ENCODE data around the gene SLC38A2.
"Not testable (repeated sequence)": the region's sequence is repeated elsewhere in the genome, so short reads cannot be mapped to it uniquely, and the experiment has no call there.

SLC38A2 gene

GRCh38 chr12:46360908-46361666, 11.5 kb downstream of the SLC38A2 start:
- no peak for DNase-seq (ENCODE audit: low spot score)

GRCh38 chr12:46360370-46360769, 12.2 kb downstream of the SLC38A2 start:
- no peak for DNase-seq (ENCODE audit: low spot score)

- DNase-seq (ENCODE audit: low spot score) = no peak
Observed at GRCh38 chr12:46359667-46360280, 12.8 kb downstream of the SLC38A2 start.

GRCh38 chr12:46358791-46359666, 13.5 kb downstream of the SLC38A2 start:
- peak; percentile 59 for DNase-seq (ENCODE audit: low spot score)

- DNase-seq (ENCODE audit: low spot score) = peak; percentile 49
Observed at GRCh38 chr12:46358325-46358700, 14.3 kb downstream of the SLC38A2 start.

- peak; percentile 57 for DNase-seq (ENCODE audit: low spot score)
Observed at GRCh38 chr12:46357438-46358324, 14.9 kb downstream of the SLC38A2 start.

- DNase-seq (ENCODE audit: low spot score) = no peak
Observed at GRCh38 chr12:46356655-46357437, 15.7 kb downstream of the SLC38A2 start.

GRCh38 chr12:46354802-46355199, 17.8 kb downstream of the SLC38A2 start:
- no peak for DNase-seq (ENCODE audit: low spot score)

GRCh38 chr12:46354111-46354801, 18.3 kb downstream of the SLC38A2 start:
- no peak for DNase-seq (ENCODE audit: low spot score)

- no peak for DNase-seq (ENCODE audit: low spot score)
Observed at GRCh38 chr12:46351886-46352650, 20.5 kb downstream of the SLC38A2 start.

GRCh38 chr12:46351138-46351537, 21.4 kb downstream of the SLC38A2 start:
- no peak for DNase-seq (ENCODE audit: low spot score)

- no peak for DNase-seq (ENCODE audit: low spot score)
Observed at GRCh38 chr12:46349253-46349652, 23.3 kb downstream of the SLC38A2 start.

- DNase-seq (ENCODE audit: low spot score) = no peak
Observed at GRCh38 chr12:46343118-46343852, 29.3 kb downstream of the SLC38A2 start.

- no peak for DNase-seq (ENCODE audit: low spot score)
Observed at GRCh38 chr12:46342562-46343033, 30.0 kb downstream of the SLC38A2 start.

- DNase-seq (ENCODE audit: low spot score) = no peak
Observed at GRCh38 chr12:46339051-46339450, 33.5 kb downstream of the SLC38A2 start.

GRCh38 chr12:46332260-46332659, 40.3 kb downstream of the SLC38A2 start:
- no peak for DNase-seq (ENCODE audit: low spot score)

- DNase-seq (ENCODE audit: low spot score) = not testable (repeated sequence)
Observed at GRCh38 chr12:46325075-46325474, 47.5 kb downstream of the SLC38A2 start.

GRCh38 chr12:46320731-46321130, 51.8 kb downstream of the SLC38A2 start:
- DNase-seq (ENCODE audit: low spot score) = no peak

- DNase-seq (ENCODE audit: low spot score) = no peak
Observed at GRCh38 chr12:46318037-46318436, 54.5 kb downstream of the SLC38A2 start.
